OCI-LY7 (cell line): ENCODE measurements around the gene TUBAL3.

Source experiments
- CTCF ChIP-seq: fragments of 200-600 bp; sonication (generic); conservative IDR thresholded peaks from 2 replicates; pipeline ENCODE4 v1.5.1; 2014; ENCODE audit warnings: mild to moderate bottlenecking, antibody characterized with exemption, low read length, moderate library complexity, mixed read lengths
- EZH2phosphoT487 ChIP-seq: fragments of 200-600 bp; sonication (generic); IDR thresholded peaks from 2 replicates; pipeline ENCODE4 v1.6.1; 2018; ENCODE audit warnings: low read depth, borderline replicate concordance, mild to moderate bottlenecking, mixed run types, antibody characterized with exemption, low read length, moderate library complexity, mixed read lengths

- TF ChIP-seq CTCF: no peak
- no peak for TF ChIP-seq EZH2phosphoT487
Observed at GRCh38 chr10:5404208-5405041, at the start of gene TUBAL3.
